Prostate gland (tissue), 2 donors: ENCODE measurements around the gene MRI1. TPM values are rescaled to one million over a fixed set of nuclear protein-coding genes. Genes with fewer than 3 reads are reported as not detected.

ENCODE experiments used
- DNase-seq: peaks from one replicate; pipeline ENCODE4 v3.0.0-alpha.2; 2019; ENCODE audit warnings: low spot score
- H3K27ac ChIP-seq, 2 donors: fragments of 200-600 bp; sonication (generic); 2 replicates each; pipeline ENCODE4 v1.5.1; 2017 to 2019
- H3K27me3 ChIP-seq: fragments of 200-600 bp; sonication (generic); replicated peaks from 2 replicates; pipeline ENCODE4 v1.5.1; 2019; ENCODE audit not compliant: insufficient read depth
- H3K36me3 ChIP-seq, 2 donors: fragments of 200-600 bp; sonication (generic); 1 replicate in 1 of 2; 2 replicates in 1 of 2; pipeline versions ENCODE4 v1.5.1 to v1.8.1; 2017 to 2019
- H3K4me1 ChIP-seq: fragments of 200-600 bp; sonication (generic); replicated peaks from 2 replicates; pipeline ENCODE4 v1.5.1; 2019
- H3K4me3 ChIP-seq, 2 donors: fragments of 200-600 bp; sonication (generic); 2 replicates each; pipeline ENCODE4 v1.5.1; 2017 to 2019
- H3K9me3 ChIP-seq: fragments of 200-600 bp; sonication (generic); 2 replicates; pipeline ENCODE4 v1.5.1; 2017
- CTCF ChIP-seq, 4 experiments: fragments of 200-600 bp in 2 of 4; fragments of 450-650 bp in 2 of 4; sonication (generic) in 2 of 4; IDR thresholded peaks; 1 replicate in 3 of 4; 2 replicates in 1 of 4; pipeline ENCODE4 v1.5.1; 2016 to 2019; ENCODE audit warnings: antibody characterized with exemption in 4 of 4, mild to moderate bottlenecking in 2 of 4, moderate library complexity in 2 of 4
- POLR2A ChIP-seq: fragments of 450-650 bp; IDR thresholded peaks from one replicate; pipeline ENCODE4 v1.6.1; 2016; ENCODE audit warnings: antibody characterized with exemption, mild to moderate bottlenecking
- POLR2AphosphoS5 ChIP-seq: sonication (generic); formaldehyde crosslinking; IDR thresholded peaks from one replicate; pipeline ENCODE4 v1.6.1; 2017; ENCODE audit warnings: antibody characterized with exemption
- WGBS: methylation state at CpG from one replicate; pipeline ENCODE4 v1.1.5; 2018; 5-methylcytosine and 5-hydroxymethylcytosine counted together
- intact Hi-C: fragments of 100-400 bp; cut with DNase I; formaldehyde crosslinking; loops from one replicate; pipeline ENCODE4 v1.14.2; 2022
- total RNA-seq, 2 donors: library from RNA; depleted of rRNA; stranded (reverse); fragments of >200 nt; gene quantifications; one replicate each; pipeline ENCODE4 v1.1.0, GENCODE V29; 2016

MRI1 gene
- total RNA-seq, 2 donors from 2014 or later, result 62.7 to 64.5 TPM

GRCh38 chr19:13734751-13735150 is 29.6 kb upstream of the MRI1 start:
- Histone ChIP-seq H3K36me3 (no peaks in the 10 kb centered on the region), H3K4me3 (no peak overlapping the region), H3K9me3 (no peaks in the 10 kb centered on the region), H3K27ac (no peak overlapping the region), H3K4me1 (peaks cover 4% of the 10 kb centered on the region), H3K27me3 (no peaks in the 10 kb centered on the region)
- TF ChIP-seq POLR2A (no peak), POLR2AphosphoS5 (no peak), CTCF (IDR thresholded peaks at IDR 0.05) (no peak)
- intact Hi-C loops, result no loop called here
- WGBS, result 66% methylated on average over 2 of the region's 2 CpGs
- DNase-seq, result no peak

- Histone ChIP-seq H3K27me3 (no peaks in the 10 kb centered on the region), H3K27ac (no peak overlapping the region), H3K9me3 (no peaks in the 10 kb centered on the region), H3K36me3 (no peaks in the 10 kb centered on the region), H3K4me1 (no peaks in the 10 kb centered on the region), H3K4me3 (no peak overlapping the region)
- DNase-seq, result no peak
- intact Hi-C loops, result no loop called here
- WGBS, result 89% methylated on average over 1 of the region's 1 CpG
- TF ChIP-seq POLR2AphosphoS5 (no peak), POLR2A (no peak), CTCF (IDR thresholded peaks at IDR 0.05) (no peak)
These were observed 26.2 kb upstream of the MRI1 start for GRCh38 chr19:13738073-13738472.

- intact Hi-C loops, result no loop called here
- Histone ChIP-seq H3K36me3 (no peaks in the 10 kb centered on the region), H3K4me1 (no peaks in the 10 kb centered on the region), H3K27ac (no peak overlapping the region), H3K27me3 (no peaks in the 10 kb centered on the region), H3K4me3 (no peak overlapping the region), H3K9me3 (no peaks in the 10 kb centered on the region)
- WGBS, result 91% methylated on average over 2 of the region's 2 CpGs
- TF ChIP-seq POLR2AphosphoS5, result no peak
- no peak for TF ChIP-seq POLR2A
- no peak for TF ChIP-seq CTCF (IDR thresholded peaks at IDR 0.05)
- DNase-seq, result no peak
These were observed 22.4 kb upstream of the MRI1 start for GRCh38 chr19:13741893-13742292.

- WGBS, result 82% methylated on average over 1 of the region's 1 CpG
- Histone ChIP-seq H3K27me3 (no peaks in the 10 kb centered on the region), H3K4me3 (no peak overlapping the region), H3K27ac (no peak overlapping the region), H3K36me3 (no peaks in the 10 kb centered on the region), H3K4me1 (no peaks in the 10 kb centered on the region), H3K9me3 (no peaks in the 10 kb centered on the region)
- DNase-seq, result no peak
- intact Hi-C loops, result no loop called here
- TF ChIP-seq POLR2AphosphoS5, result no peak
- TF ChIP-seq POLR2A, result no peak
- no peak for TF ChIP-seq CTCF (IDR thresholded peaks at IDR 0.05)
These were observed 21.6 kb upstream of the MRI1 start for GRCh38 chr19:13742756-13743155.

- Histone ChIP-seq H3K9me3 (no peaks in the 10 kb centered on the region), H3K27me3 (no peaks in the 10 kb centered on the region), H3K36me3 (no peaks in the 10 kb centered on the region), H3K4me1 (peaks cover 5% of the 10 kb centered on the region), H3K27ac (no peak overlapping the region), H3K4me3 (no peak overlapping the region)
- intact Hi-C loops, result no loop called here
- TF ChIP-seq POLR2AphosphoS5 (no peak), POLR2A (no peak), CTCF (IDR thresholded peaks at IDR 0.05) (no peak)
- DNase-seq, result no peak
These were observed 20.1 kb upstream of the MRI1 start for GRCh38 chr19:13744174-13744573.
